HG03045 (cell line): ENCODE results near the gene ODAD3.
"Not testable (repeated sequence)": the region's sequence is repeated elsewhere in the genome, so short reads cannot be mapped to it uniquely, and the experiment has no call there.

ENCODE experiments used
- ATAC-seq: cut with Tn5 transposase; IDR thresholded peaks from one replicate; pipeline ENCODE4 v1.9.1; 2021; ENCODE audit warnings: mild to moderate bottlenecking, moderate library complexity; ENCODE audit not compliant: unreplicated experiment

Gene ODAD3

DNA sequence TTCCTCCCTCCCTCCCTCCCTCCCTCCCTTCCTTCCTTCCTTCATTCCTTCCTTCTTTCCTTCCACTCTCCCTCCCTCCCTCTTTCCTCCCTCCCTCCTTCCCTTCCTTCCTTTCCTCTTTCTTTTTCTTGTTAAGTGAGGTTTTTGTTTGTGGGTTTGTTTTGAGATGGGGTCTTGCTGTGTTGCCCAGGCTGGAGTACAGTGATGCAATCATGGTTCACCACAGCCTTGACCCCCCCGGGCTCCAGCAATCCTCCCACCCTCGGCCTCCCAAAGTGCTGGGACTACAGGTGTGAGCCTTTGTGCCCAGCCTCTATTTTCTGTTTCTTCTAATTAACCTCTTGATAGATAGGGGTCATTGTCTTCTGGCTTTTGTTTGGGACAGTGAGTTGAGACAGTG lies 26.5 kb upstream of the ODAD3 start:
- ATAC-seq: no peak

GRCh38 chr19:11460207-11460606 lies 25.3 kb upstream of the ODAD3 start:
- ATAC-seq: no peak

DNA sequence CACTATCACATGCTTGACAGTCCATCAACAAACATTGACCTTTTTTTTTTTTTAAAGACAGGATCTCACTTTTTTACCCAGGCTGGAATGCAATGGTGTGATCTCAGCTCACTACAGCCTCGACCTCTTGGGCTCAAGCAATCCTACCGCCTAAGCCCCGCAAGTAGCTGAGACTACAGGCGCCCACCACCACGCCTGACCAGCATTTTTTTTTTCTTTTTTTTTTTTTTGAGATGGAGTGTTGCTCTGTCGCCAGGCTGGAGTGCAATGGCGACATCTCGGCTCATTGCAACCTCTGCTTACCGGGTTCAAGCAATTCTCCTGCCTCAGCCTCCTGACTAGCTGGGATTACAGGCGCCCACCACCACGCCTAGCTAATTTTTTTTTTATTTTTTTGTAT lies 24.0 kb upstream of the ODAD3 start:
- not testable (repeated sequence) for ATAC-seq

DNA sequence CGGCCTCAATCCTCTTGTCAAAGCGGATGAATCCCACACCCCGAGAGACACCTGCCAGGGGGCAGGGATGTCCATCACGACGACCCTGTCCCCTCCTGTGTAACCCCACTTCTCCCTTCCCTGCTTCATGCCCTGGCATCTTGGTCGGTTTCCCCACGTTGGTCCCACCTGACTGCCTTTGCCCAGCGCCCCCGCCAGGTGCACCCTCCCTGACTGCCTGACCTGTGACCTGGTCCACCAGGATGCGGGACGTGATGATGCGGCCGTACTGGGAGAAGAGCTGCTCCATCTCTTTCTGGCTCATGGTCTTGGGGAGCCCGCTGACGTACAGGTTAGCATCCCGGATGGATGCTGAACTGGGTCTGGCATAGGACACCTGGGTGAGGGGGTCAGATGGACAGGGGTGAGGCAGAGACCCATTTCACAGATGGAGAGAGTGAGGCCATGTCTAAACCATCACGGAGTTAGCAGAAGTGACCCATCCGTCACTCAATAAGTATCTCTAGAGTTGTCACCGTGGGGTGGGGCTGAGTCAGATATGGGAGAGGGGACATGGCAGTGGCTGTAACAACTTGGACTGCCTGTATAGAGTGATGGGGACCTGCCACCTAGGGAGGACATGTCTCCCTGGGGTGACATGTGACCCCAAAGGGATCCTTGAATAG lies 23.4 kb upstream of the ODAD3 start:
- ATAC-seq: no peak

DNA sequence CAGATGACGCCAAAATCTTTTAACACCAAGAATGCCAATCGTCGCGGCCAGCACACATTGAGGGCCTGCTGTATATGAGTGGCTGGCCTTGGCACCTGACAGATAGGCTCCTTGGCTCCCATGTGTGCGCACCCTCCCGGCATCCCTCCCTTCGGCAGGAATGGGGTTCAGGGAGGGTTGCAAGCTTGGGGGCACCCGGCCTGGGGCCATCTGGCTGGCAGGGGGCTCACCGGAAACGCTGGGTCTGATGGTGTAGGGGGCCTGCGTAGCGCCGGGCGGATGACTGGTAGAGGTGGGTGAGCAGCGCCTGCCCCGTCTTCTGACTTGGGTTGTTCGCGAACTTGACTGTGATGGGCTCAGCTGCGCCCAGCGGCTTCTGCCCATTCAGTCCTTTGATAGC lies 22.9 kb upstream of the ODAD3 start:
- no peak for ATAC-seq

DNA sequence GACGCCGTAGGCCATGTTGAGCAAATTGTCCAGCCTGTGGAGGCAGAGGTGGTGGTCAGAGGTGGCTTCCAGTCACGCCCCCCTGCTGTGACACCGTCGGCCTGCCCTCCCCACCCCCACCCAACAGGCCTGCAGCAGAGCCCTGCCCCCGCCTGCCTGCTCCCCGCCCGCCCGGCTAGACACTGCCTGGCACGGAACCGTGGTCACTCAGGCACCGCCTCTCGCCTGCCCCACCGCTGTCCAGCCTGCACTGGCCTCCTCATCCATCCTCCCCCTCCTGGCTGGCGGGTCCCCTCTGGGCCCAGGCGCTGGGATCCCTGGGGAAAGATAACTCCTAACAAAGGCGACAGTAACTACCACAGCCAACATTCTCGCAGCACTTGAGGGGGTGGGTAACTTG lies 22.2 kb upstream of the ODAD3 start:
- no peak for ATAC-seq

- ATAC-seq: no peak
These were observed 21.7 kb upstream of the ODAD3 start for GRCh38 chr19:11456659-11457058.

DNA sequence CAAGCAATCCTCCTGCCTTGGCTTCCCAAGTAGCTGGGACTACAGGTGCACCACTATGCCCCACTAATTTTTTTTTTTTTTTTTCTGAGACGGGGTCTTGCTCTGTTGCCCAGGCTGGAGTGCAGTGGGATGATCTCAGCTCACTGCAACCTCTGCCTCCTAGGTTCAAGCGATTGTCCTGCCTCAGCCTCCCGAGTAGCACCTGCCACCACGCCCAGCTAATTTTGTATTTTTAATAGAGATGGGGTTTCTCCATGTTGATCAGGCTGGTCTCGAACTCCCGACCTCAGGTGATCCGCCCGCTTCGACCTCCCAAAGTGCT lies 20.3 kb upstream of the ODAD3 start:
- ATAC-seq: not testable (repeated sequence)

GRCh38 chr19:11453468-11454341 lies 18.8 kb upstream of the ODAD3 start:
- ATAC-seq: no peak

- no peak for ATAC-seq
These were observed 17.8 kb upstream of the ODAD3 start for GRCh38 chr19:11452620-11453310.

DNA sequence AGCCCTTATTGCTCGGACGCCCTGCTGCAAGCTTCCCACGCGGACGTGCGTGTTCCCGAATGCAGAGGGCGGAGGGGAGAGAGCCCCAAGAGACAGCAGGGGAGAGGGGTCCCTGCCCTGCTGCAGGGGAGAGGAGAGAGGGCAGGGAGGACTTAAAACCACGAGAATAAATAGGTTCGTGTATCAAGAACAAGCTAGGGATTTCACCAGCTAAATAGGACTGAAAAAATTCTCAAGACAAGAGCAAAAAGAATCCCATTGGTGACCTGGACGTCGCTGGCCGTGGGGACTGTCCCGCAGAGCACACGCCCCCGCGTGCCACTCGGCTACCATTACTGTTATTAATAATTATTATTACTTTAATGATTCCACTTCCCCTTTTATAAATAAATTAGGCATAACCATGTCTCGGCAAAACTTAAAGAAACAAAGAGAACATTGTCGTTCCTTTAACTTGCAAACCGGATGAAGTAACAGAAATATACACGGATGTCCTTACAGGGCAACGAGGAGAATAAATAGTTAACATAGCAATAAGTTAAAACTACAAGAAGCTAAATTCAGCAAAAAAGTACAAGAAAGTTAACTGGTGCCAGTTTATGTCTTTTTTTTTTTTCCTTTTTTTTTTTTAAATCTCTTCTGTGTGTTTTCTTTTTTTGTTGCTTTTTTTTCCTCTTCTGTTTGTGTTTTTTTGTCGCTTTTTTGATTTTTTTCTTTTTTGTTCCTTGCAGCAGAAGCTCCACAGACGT lies 17.1 kb upstream of the ODAD3 start:
- no peak for ATAC-seq

DNA sequence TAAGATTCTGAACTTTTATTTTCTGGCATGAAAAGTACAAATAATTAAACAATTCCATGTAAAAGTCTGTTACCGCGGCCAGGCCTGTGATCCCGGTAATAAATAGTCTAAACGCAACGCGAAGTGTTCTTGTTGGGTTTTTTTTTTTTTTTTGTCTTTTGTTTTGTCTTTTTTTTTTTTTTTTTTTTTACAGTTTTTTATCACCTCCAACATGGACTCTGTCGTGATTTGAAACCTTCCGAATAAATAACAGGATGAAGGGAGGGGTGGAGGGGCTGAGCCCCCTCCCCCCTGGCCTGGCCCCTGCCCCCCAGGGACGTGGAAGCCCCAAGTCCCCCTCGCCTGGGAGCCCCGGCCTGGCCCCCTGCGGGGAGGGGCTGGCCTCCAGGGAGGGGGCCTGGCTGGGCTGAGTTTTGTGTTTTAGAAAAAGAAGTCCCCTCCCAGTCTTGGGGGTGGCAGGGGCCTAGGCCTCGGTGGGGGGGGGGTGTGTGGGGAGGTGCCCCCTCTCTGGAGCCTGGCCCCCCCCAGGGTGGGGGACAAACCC lies 16.5 kb upstream of the ODAD3 start:
- ATAC-seq: no peak

- ATAC-seq: no peak
These were observed 15.8 kb upstream of the ODAD3 start for GRCh38 chr19:11450570-11451326.

GRCh38 chr19:11448923-11449554 lies 14.1 kb upstream of the ODAD3 start:
- ATAC-seq: no peak

- ATAC-seq: no peak
These were observed 13.5 kb upstream of the ODAD3 start for GRCh38 chr19:11448410-11448809.

- ATAC-seq: no peak
These were observed 12.7 kb upstream of the ODAD3 start for GRCh38 chr19:11447347-11448262.

GRCh38 chr19:11446652-11447301 lies 11.9 kb upstream of the ODAD3 start:
- no peak for ATAC-seq

DNA sequence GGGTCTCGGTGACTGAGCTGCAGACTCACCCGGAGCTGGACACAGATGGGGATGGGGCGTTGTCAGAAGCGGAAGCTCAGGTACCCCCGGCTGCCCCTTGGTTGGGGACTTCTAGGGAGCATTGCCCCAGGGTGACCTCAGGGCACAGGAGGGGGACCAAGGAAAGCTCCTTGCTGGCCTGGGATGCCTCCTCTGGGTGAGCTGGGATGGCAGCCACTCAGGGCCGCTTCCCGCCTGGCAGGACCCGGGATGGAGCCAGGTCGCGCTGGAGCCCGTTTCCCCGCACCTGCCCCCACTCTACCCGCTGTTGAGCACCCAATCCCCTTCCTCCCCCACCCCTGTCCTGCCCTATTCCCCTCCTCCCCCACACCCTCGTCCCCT lies 11.3 kb upstream of the ODAD3 start:
- ATAC-seq: no peak
